Fibroblast of mammary gland (primary cell): ENCODE results near the gene SOST.

Experiments used
- DNase-seq: peaks from one replicate; pipeline ENCODE4 v3.0.0-alpha.2; 2010; ENCODE audit warnings: low read depth
- H3K4me3 ChIP-seq: 2 replicates; pipeline ENCODE4 v1.5.1; 2011; ENCODE audit warnings: low read depth, mild to moderate bottlenecking, low read length, moderate library complexity; ENCODE audit not compliant: control insufficient read depth
- TF ChIP-seq, protein P1 (sequence below): conservative IDR thresholded peaks from 2 replicates; pipeline ENCODE4 v1.5.1; 2011; ENCODE audit warnings: low read depth, low read length, inconsistent platforms; ENCODE audit not compliant: control insufficient read depth, insufficient read depth

The SOST gene

DNA sequence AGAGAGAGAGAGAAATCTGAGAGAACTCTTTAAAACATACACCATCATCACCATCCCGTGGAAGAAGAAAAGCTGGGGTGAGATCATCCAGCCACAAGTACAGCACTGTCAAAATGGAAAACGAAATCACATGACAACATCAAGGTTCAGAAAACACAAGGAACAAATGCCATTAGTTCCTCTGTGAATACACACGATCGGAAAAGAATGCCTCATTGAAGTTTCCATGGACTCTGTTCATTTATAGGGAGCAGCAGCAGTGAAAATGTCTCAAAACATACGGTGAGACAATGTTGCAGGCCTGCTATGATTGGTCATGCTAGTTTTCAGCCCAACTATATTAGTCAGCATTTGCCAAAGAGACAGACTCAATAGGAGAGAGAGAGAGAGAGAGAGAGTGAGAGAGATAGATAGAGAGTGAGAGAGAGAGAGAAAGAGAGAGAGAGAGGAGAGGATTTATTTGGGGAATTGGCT is 26.1 kb upstream of the SOST start:
- TF ChIP-seq, protein P1, sequence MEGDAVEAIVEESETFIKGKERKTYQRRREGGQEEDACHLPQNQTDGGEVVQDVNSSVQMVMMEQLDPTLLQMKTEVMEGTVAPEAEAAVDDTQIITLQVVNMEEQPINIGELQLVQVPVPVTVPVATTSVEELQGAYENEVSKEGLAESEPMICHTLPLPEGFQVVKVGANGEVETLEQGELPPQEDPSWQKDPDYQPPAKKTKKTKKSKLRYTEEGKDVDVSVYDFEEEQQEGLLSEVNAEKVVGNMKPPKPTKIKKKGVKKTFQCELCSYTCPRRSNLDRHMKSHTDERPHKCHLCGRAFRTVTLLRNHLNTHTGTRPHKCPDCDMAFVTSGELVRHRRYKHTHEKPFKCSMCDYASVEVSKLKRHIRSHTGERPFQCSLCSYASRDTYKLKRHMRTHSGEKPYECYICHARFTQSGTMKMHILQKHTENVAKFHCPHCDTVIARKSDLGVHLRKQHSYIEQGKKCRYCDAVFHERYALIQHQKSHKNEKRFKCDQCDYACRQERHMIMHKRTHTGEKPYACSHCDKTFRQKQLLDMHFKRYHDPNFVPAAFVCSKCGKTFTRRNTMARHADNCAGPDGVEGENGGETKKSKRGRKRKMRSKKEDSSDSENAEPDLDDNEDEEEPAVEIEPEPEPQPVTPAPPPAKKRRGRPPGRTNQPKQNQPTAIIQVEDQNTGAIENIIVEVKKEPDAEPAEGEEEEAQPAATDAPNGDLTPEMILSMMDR: no peak
- no peak overlapping the region for H3K4me3 ChIP-seq
- DNase-seq: peak; percentile 84

DNA sequence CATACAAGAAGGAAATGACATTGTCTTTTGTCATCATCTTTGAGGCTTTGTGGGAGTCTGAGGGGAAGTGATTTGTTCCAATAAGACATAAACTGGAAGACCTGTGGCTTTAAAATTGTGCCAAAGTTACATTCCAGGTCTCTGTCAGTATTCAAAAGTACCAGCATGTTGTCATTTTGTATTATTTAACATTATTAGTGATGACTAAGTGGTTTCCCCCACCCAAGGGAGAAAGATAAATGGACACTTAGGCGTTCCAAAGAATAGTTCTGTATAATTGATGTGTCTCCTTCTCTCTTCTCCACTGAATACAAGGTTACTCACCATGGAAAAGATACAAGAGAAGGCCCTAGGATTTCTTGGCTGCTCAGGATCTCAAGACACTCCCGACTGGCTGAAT is 25.5 kb upstream of the SOST start:
- peak; percentile 76 for DNase-seq
- TF ChIP-seq, protein P1: no peak
- no peak overlapping the region for H3K4me3 ChIP-seq

DNA sequence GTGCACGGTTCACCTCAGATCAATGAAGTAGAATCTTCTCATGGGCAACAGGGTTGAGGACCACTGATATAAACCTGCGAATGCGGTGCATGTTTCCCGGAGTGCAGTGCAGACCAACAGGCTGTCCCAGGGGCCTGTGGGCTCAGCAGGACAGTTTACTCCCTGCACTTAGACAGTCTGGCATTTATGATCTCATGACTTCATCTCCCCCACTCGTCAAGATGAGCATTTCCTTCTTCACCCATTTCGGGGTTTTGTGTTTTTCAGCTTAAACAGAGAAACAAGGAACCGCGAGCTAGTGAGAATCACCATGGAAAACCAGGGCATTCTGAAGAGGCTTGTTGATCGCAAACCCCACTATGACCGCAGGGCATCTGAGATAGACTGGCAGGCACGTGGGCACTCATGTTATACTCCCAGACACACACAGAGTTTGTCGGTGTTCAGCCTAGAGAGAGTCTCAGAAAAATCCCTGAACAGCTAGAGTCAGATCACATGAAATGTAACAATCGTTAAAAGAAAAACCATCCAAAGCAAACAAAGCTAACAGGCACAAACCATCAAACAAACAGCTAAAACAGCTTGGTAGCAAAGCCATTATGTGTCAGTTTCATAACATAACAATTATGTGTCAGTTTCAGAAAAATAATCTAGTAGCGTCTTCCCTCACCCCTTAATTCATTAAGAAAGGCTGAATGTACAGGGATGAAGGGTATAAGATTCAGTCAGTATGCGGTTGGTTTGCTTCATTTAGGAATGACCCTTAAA is 24.5 kb upstream of the SOST start:
- TF ChIP-seq, protein P1: no peak
- DNase-seq: no peak
- no peak overlapping the region for H3K4me3 ChIP-seq

DNA sequence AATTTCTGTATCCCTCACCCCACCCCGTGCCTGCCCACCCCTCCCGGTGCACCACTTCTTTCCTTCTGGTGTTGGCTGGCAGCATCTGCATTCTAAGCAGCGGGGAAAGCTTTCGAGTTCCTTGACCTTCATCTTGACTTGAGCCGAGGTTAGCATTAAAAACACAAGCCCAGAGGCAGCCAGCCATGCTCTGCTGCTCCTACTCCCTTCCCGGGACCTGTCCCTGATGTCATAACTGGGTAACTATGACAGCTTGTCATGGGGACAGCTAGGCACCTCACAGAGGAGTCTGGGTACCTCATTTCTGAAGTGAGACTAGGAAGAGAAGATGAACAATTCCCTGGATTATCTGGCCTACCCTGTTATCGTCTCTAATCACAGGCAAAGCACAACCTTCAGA is 21.5 kb upstream of the SOST start, which contains the start of gene CFAP97D1:
Gene CFAP97D1 (plus strand): TSS at position 301 of the 400 bp plus-strand sequence. CDS start 28 bp downstream, at position 329.
- TF ChIP-seq, protein P1: no peak
- peak within 1 kb of the TSS; percentile 65 for H3K4me3 ChIP-seq
- DNase-seq: no peak

- peak overlapping the region; percentile 65 for H3K4me3 ChIP-seq
- TF ChIP-seq, protein P1: no peak
- DNase-seq: no peak
These were observed 20.8 kb upstream of the SOST start for GRCh38 chr17:43779145-43780125.

- TF ChIP-seq, protein P1: no peak
- peak within 1 kb of the TSS; percentile 73 for H3K4me3 ChIP-seq
- peak; percentile 85 for DNase-seq
These were observed 19.9 kb upstream of the SOST start, which contains the start of gene DUSP3 for GRCh38 chr17:43778337-43779144. Gene DUSP3 (minus strand): TSS chr17:43778977. CDS start chr17:43778924, 53 bp downstream.
